B cell (primary cell): ENCODE results near the gene C12orf56. TPM values are rescaled to one million over a fixed set of nuclear protein-coding genes. Genes with fewer than 3 reads are reported as not detected.

Source experiments
- ATAC-seq: fragments of 200-7000 bp; cut with Tn5 transposase; one replicate; pipeline ENCODE4 v1.10.0; 2021; ENCODE audit warnings: low read depth, mild to moderate bottlenecking, moderate number of reproducible peaks, moderate library complexity
- CTCF ChIA-PET: fragments of 350-600 bp; sonication (Branson Sonifier 250); formaldehyde crosslinking; loops from one replicate; lab custom pipeline; 2021; ENCODE audit warnings: antibody characterized with exemption, inconsistent platforms; lab: Charles Lee
- POLR2A ChIA-PET: fragments of 350-600 bp; sonication (Branson Sonifier 250); formaldehyde crosslinking; loops from one replicate; lab custom pipeline; 2021; ENCODE audit warnings: antibody characterized with exemption; lab: Charles Lee
- DNase-seq: peaks from one replicate; pipeline ENCODE4 v3.0.0; 2013
- H2AFZ ChIP-seq: 2 replicates; pipeline ENCODE4 v1.6.1; 2012; ENCODE audit warnings: mild to moderate bottlenecking, low read depth, low read length; ENCODE audit not compliant: insufficient read depth, poor library complexity, severe bottlenecking
- H3K27ac ChIP-seq, 2 donors: 1 replicate in 1 of 2; 2 replicates in 1 of 2; pipeline ENCODE4 v1.5.1; 2012 to 2013; ENCODE audit warnings: low read length in 2 of 2, mild to moderate bottlenecking in 2 of 2, moderate library complexity in 1 of 2
- H3K27me3 ChIP-seq, 4 experiments: fragments of 200-600 bp in 1 of 4; sonication (generic) in 1 of 4; replicated peaks in 1 of 4; 1 replicate in 2 of 4; 2 replicates in 2 of 4; pipeline versions ENCODE4 v1.6.1 to v1.7.0; 2013 to 2016; ENCODE audit warnings: low read length in 3 of 4, mild to moderate bottlenecking in 2 of 4, mixed read lengths in 1 of 4, moderate library complexity in 1 of 4; ENCODE audit not compliant: insufficient read depth in 4 of 4, control insufficient read depth in 3 of 4; ENCODE audit errors: control extremely low read depth in 1 of 4
- H3K36me3 ChIP-seq, 2 experiments: replicated peaks in 1 of 2; 1 replicate in 1 of 2; 2 replicates in 1 of 2; pipeline versions ENCODE4 v1.6.1 to v1.7.1; 2013; ENCODE audit warnings: low read length in 1 of 2; ENCODE audit not compliant: insufficient read depth in 2 of 2, control insufficient read depth in 1 of 2; ENCODE audit errors: control extremely low read depth in 1 of 2, extremely low read depth in 1 of 2
- H3K4me1 ChIP-seq, 2 donors: fragments of 200-600 bp in 1 of 2; sonication (generic) in 1 of 2; 1 replicate in 1 of 2; 2 replicates in 1 of 2; pipeline versions ENCODE4 v1.5.1 to v1.6.1; 2013 to 2017; ENCODE audit warnings: low read length in 2 of 2; ENCODE audit not compliant: control insufficient read depth in 2 of 2, insufficient read depth in 2 of 2
- H3K4me2 ChIP-seq: replicated peaks from 2 replicates; pipeline ENCODE3; 2012; ENCODE audit warnings: mild to moderate bottlenecking, low read depth, low read length; ENCODE audit not compliant: poor library complexity, severe bottlenecking
- H3K4me3 ChIP-seq, 5 experiments: fragments of 200-600 bp in 1 of 5; sonication (generic) in 1 of 5; 1 replicate in 3 of 5; 2 replicates in 2 of 5; pipeline versions ENCODE4 v1.5.1 to v1.7.0; 2011 to 2016; ENCODE audit warnings: low read length in 4 of 5, mild to moderate bottlenecking in 4 of 5, low read depth in 2 of 5, control low read depth in 1 of 5, moderate library complexity in 1 of 5; ENCODE audit not compliant: insufficient read depth in 1 of 5; ENCODE audit errors: control extremely low read depth in 1 of 5, extremely low read depth in 1 of 5
- H3K79me2 ChIP-seq: fragments of 200-600 bp; sonication (generic); one replicate; pipeline ENCODE4 v1.6.0; 2016; ENCODE audit warnings: low read length; ENCODE audit not compliant: control insufficient read depth, insufficient read depth
- H3K9ac ChIP-seq: fragments of 200-600 bp; sonication (generic); 2 replicates; pipeline ENCODE4 v1.6.1; 2017; ENCODE audit warnings: mild to moderate bottlenecking, low read length, moderate library complexity
- H3K9me3 ChIP-seq, 3 donors: one replicate each; pipeline versions ENCODE4 v1.6.1 to v1.7.1; 2013; ENCODE audit warnings: low read length in 2 of 3; ENCODE audit not compliant: control insufficient read depth in 2 of 3, insufficient read depth in 1 of 3; ENCODE audit errors: control extremely low read depth in 1 of 3
- H4K20me1 ChIP-seq: 2 replicates; pipeline ENCODE4 v1.6.0; 2012; ENCODE audit warnings: mild to moderate bottlenecking, low read length; ENCODE audit not compliant: insufficient read depth, control insufficient read depth, poor library complexity, severe bottlenecking
- H3K27ac Mint-ChIP-seq: one replicate; pipeline ENCODE4 v1.8.0; 2021; ENCODE audit warnings: mixed read lengths
- H3K27me3 Mint-ChIP-seq: one replicate; pipeline ENCODE4 v1.8.0; 2021; ENCODE audit warnings: mixed read lengths
- H3K4me1 Mint-ChIP-seq: one replicate; pipeline ENCODE4 v1.8.0; 2021; ENCODE audit warnings: mixed read lengths
- H3K4me3 Mint-ChIP-seq: one replicate; pipeline ENCODE4 v1.8.0; 2021; ENCODE audit warnings: mixed read lengths
- H3K9me3 Mint-ChIP-seq: one replicate; pipeline ENCODE4 v1.8.0; 2022; ENCODE audit warnings: mixed read lengths; ENCODE audit not compliant: insufficient read depth
- CTCF ChIP-seq: fragments of 200-600 bp; IDR thresholded peaks from one replicate; pipeline ENCODE4 v1.8.0; 2022; ENCODE audit warnings: antibody characterized with exemption, mild to moderate bottlenecking
- EZH2 ChIP-seq: IDR thresholded peaks from 2 replicates; pipeline ENCODE4 v1.6.1; 2012; ENCODE audit warnings: borderline replicate concordance, low read depth, mild to moderate bottlenecking, moderate library complexity, low read length; ENCODE audit not compliant: insufficient read depth, poor library complexity, severe bottlenecking
- WGBS: methylation state at CpG from one replicate; pipeline ENCODE4 v1.1.5; 2013; ENCODE audit warnings: missing lambda C conversion rate; ENCODE audit not compliant: insufficient coverage; 5-methylcytosine and 5-hydroxymethylcytosine counted together
- intact Hi-C: fragments of 100-400 bp; cut with micrococcal nuclease; formaldehyde crosslinking; loops from one replicate; pipeline ENCODE4 v1.10.0; 2022
- polyA plus RNA-seq: library from polyadenylated mRNA; depleted of rRNA; stranded (reverse); fragments of >200 nt; gene quantifications from 2 replicates; pipeline ENCODE4 v1.2.3, GENCODE V29; 2012
- total RNA-seq, 2 donors: library from RNA; stranded (reverse); fragments of 120-200 nt in 1 of 2; gene quantifications; 1 replicate in 1 of 2; 2 replicates in 1 of 2; pipeline versions ENCODE4 v1.2.3 to v1.2.4, GENCODE V29; 2013 to 2022

The C12orf56 gene
- total and polyA plus RNA-seq, 2 donors (not counting 1 experiment from before 2014, with no cell fraction given) = not detected

GRCh38 chr12:64352181-64352580 is 38.4 kb downstream of the C12orf56 start:
- Histone ChIP-seq H3K27ac (no peak overlapping the region), H3K4me3 (no peak overlapping the region), H3K36me3 (no peaks in the 10 kb centered on the region), H3K4me2 (no peak overlapping the region), H3K79me2 (no peaks in the 10 kb centered on the region), H3K9me3 (peaks cover 0 to 15% (median 2%) of the 10 kb centered on the region in 3 donors), H4K20me1 (no peaks in the 10 kb centered on the region), H3K27me3 (no peaks in the 10 kb centered on the region), H3K9ac (no peak overlapping the region), H3K4me1 (no peaks in the 10 kb centered on the region), H2AFZ (no peak overlapping the region)
- TF ChIP-seq EZH2 = no peak
- TF ChIP-seq CTCF = no peak
- no peak for DNase-seq
- no peak overlapping the region for H3K4me3 Mint-ChIP-seq
- ChIA-PET CTCF (interaction anchor here (0.6 kb wide), 1 partner anchor 24 kb away, joined by 3 read pairs; no protein-coding TSS in a partner anchor), POLR2A (no interaction called here)
- no peaks in the 10 kb centered on the region for H3K4me1 Mint-ChIP-seq
- WGBS = 100% methylated on average over 2 of the region's 4 CpGs
- no peak overlapping the region for H3K27ac Mint-ChIP-seq
- peaks cover 11% of the 10 kb centered on the region for H3K9me3 Mint-ChIP-seq
- peaks cover 5% of the 10 kb centered on the region for H3K27me3 Mint-ChIP-seq
- no peak for ATAC-seq
- intact Hi-C loops = no loop called here

GRCh38 chr12:64351265-64351664 is 39.3 kb downstream of the C12orf56 start:
- Histone ChIP-seq H2AFZ (no peak overlapping the region), H3K27me3 (no peaks in the 10 kb centered on the region), H3K27ac (no peak overlapping the region), H3K4me2 (no peak overlapping the region), H3K79me2 (no peaks in the 10 kb centered on the region), H3K4me3 (no peak overlapping the region), H3K9ac (no peak overlapping the region), H3K36me3 (no peaks in the 10 kb centered on the region), H4K20me1 (no peaks in the 10 kb centered on the region), H3K9me3 (peaks cover 0 to 12% (median 2%) of the 10 kb centered on the region in 3 donors), H3K4me1 (no peaks in the 10 kb centered on the region)
- WGBS = 100% methylated on average over 2 of the region's 5 CpGs
- intact Hi-C loops = no loop called here
- H3K4me1 Mint-ChIP-seq = no peaks in the 10 kb centered on the region
- ATAC-seq (no peak), DNase-seq (no peak)
- ChIA-PET POLR2A (no interaction called here), CTCF (no interaction called here)
- H3K4me3 Mint-ChIP-seq = no peak overlapping the region
- H3K27ac Mint-ChIP-seq = no peak overlapping the region
- H3K27me3 Mint-ChIP-seq = peaks cover under 1% of the 10 kb centered on the region
- peaks cover 7% of the 10 kb centered on the region for H3K9me3 Mint-ChIP-seq
- no peak for TF ChIP-seq CTCF
- TF ChIP-seq EZH2 = no peak
